ENCODE measurements around the gene GXYLT2. TPM values are rescaled to one million over a fixed set of nuclear protein-coding genes. Genes with fewer than 3 reads are reported as not detected.

The GXYLT2 gene
- total RNA-seq, 2 experiments from 2014 or later = 0.16 to 0.32 TPM

GRCh38 chr3:72968266-72968664 lies 80.4 kb downstream of the GXYLT2 start:
- H3K27ac Mint-ChIP-seq = no peak overlapping the region
- peaks cover 22% of the 10 kb centered on the region for H3K4me1 Mint-ChIP-seq
- H3K4me3 Mint-ChIP-seq = no peak overlapping the region
- H3K27me3 Mint-ChIP-seq = no peaks in the 10 kb centered on the region
- no peaks in the 10 kb centered on the region for H3K36me3 Mint-ChIP-seq
- DNase-seq = no peak
- no peaks in the 10 kb centered on the region for H3K9me3 Mint-ChIP-seq

DNA sequence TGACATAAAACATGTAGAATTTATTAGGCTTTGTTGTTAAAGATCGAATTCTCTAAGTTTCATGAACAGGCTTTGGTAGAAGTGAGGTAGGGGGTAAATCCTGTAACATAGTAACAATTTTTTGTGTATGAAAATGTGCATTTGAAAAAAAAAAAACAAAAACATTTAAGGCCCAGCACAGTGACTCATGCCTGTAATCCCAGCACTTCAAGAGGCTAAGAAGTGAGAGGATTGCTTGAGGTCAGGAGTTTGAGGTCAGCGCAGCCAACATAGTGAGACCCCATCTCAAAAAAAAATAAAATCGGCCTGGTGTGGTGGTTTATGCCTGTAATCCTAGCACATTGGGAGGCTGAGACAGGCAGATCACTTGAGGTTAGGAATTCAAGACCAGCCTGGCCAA lies 81.9 kb downstream of the GXYLT2 start:
- Mint-ChIP-seq H3K4me3 (no peak overlapping the region), H3K36me3 (no peaks in the 10 kb centered on the region), H3K4me1 (peaks cover 24% of the 10 kb centered on the region), H3K9me3 (no peaks in the 10 kb centered on the region), H3K27me3 (no peaks in the 10 kb centered on the region), H3K27ac (no peak overlapping the region)
- DNase-seq = no peak

DNA sequence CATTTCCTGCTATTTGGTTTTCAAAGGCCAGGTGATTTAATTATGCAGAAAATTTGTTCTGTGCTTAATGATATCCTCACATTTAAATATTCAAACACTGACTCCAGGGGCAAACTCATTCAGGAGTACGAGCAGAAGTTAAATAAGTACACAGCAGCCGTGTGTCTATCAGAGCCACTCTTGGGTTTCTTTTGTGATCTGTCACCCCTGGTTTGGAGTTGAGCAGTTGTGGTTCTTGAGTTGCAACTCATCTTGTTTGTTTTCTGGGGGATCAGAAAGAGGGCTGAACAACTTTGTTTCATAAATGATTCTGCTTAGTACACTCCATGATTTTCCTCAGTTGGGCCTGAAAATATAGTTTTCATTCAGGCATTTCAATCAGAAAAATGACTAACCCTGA lies 83.1 kb downstream of the GXYLT2 start:
- Mint-ChIP-seq H3K4me1 (peaks cover 12% of the 10 kb centered on the region), H3K4me3 (no peak overlapping the region), H3K27me3 (no peaks in the 10 kb centered on the region), H3K36me3 (no peaks in the 10 kb centered on the region), H3K27ac (no peak overlapping the region), H3K9me3 (no peaks in the 10 kb centered on the region)
- no peak for DNase-seq

DNA sequence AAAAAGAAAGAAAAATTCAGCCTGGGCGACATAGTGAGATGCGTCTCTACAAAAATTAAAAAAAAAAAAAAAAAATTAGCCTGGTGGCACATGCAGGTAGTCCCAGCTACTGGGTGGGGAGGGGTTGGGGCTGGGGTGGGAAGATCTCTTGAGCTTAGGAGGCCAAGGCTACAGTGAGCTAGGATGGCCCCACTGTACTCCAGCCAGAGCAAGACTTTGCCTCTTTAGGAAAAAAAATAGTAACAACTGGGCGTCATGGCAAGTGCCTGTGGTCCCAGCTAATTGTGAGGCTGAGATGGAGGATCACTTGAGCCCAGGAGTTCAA lies 84.8 kb downstream of the GXYLT2 start:
- Mint-ChIP-seq H3K4me1 (peaks cover 13% of the 10 kb centered on the region), H3K27ac (no peak overlapping the region), H3K4me3 (no peak overlapping the region), H3K27me3 (no peaks in the 10 kb centered on the region), H3K9me3 (no peaks in the 10 kb centered on the region), H3K36me3 (no peaks in the 10 kb centered on the region)
- DNase-seq = no peak

- Mint-ChIP-seq H3K4me3 (no peak overlapping the region), H3K4me1 (peaks cover 13% of the 10 kb centered on the region), H3K9me3 (no peaks in the 10 kb centered on the region), H3K27ac (no peak overlapping the region), H3K27me3 (no peaks in the 10 kb centered on the region), H3K36me3 (no peaks in the 10 kb centered on the region)
- DNase-seq = no peak
Observed at GRCh38 chr3:72973031-72973723, 85.3 kb downstream of the GXYLT2 start.

- Mint-ChIP-seq H3K27me3 (no peaks in the 10 kb centered on the region), H3K27ac (no peak overlapping the region), H3K36me3 (no peaks in the 10 kb centered on the region), H3K4me1 (peaks cover 13% of the 10 kb centered on the region), H3K4me3 (no peak overlapping the region), H3K9me3 (no peaks in the 10 kb centered on the region)
- DNase-seq = no peak
Observed at GRCh38 chr3:72973786-72974185, 85.9 kb downstream of the GXYLT2 start.

- DNase-seq = no peak
- Mint-ChIP-seq H3K9me3 (no peaks in the 10 kb centered on the region), H3K27ac (no peak overlapping the region), H3K4me1 (peaks cover 13% of the 10 kb centered on the region), H3K27me3 (peaks cover 8% of the 10 kb centered on the region), H3K36me3 (no peaks in the 10 kb centered on the region), H3K4me3 (no peak overlapping the region)
Observed at GRCh38 chr3:72974956-72975355, 87.1 kb downstream of the GXYLT2 start.

- Mint-ChIP-seq H3K27ac (no peak overlapping the region), H3K9me3 (no peaks in the 10 kb centered on the region), H3K4me1 (peaks cover 13% of the 10 kb centered on the region), H3K27me3 (peaks cover 10% of the 10 kb centered on the region), H3K36me3 (no peaks in the 10 kb centered on the region), H3K4me3 (no peak overlapping the region)
- DNase-seq = no peak
Observed at GRCh38 chr3:72976281-72976741, 88.5 kb downstream of the GXYLT2 start.

GRCh38 chr3:72977060-72977808 lies 89.4 kb downstream of the GXYLT2 start:
- Mint-ChIP-seq H3K9me3 (no peaks in the 10 kb centered on the region), H3K27me3 (peaks cover 10% of the 10 kb centered on the region), H3K36me3 (no peaks in the 10 kb centered on the region), H3K4me1 (peaks cover 13% of the 10 kb centered on the region), H3K27ac (peak overlapping the region; percentile 51), H3K4me3 (no peak overlapping the region)
- DNase-seq = no peak

- no peak overlapping the region for H3K4me3 Mint-ChIP-seq
- no peak for DNase-seq
- peaks cover 6% of the 10 kb centered on the region for H3K9me3 Mint-ChIP-seq
- H3K36me3 Mint-ChIP-seq = peaks cover 3% of the 10 kb centered on the region
- peaks cover 16% of the 10 kb centered on the region for H3K27me3 Mint-ChIP-seq
- H3K4me1 Mint-ChIP-seq = no peaks in the 10 kb centered on the region
- no peak overlapping the region for H3K27ac Mint-ChIP-seq
Observed at GRCh38 chr3:72982609-72983366, 94.9 kb downstream of the GXYLT2 start.

- Mint-ChIP-seq H3K9me3 (peaks cover 6% of the 10 kb centered on the region), H3K27me3 (peaks cover 6% of the 10 kb centered on the region), H3K4me3 (no peak overlapping the region), H3K4me1 (no peaks in the 10 kb centered on the region), H3K36me3 (peaks cover 3% of the 10 kb centered on the region), H3K27ac (no peak overlapping the region)
- DNase-seq = no peak
Observed at GRCh38 chr3:72985576-72985975, 97.7 kb downstream of the GXYLT2 start.

DNA sequence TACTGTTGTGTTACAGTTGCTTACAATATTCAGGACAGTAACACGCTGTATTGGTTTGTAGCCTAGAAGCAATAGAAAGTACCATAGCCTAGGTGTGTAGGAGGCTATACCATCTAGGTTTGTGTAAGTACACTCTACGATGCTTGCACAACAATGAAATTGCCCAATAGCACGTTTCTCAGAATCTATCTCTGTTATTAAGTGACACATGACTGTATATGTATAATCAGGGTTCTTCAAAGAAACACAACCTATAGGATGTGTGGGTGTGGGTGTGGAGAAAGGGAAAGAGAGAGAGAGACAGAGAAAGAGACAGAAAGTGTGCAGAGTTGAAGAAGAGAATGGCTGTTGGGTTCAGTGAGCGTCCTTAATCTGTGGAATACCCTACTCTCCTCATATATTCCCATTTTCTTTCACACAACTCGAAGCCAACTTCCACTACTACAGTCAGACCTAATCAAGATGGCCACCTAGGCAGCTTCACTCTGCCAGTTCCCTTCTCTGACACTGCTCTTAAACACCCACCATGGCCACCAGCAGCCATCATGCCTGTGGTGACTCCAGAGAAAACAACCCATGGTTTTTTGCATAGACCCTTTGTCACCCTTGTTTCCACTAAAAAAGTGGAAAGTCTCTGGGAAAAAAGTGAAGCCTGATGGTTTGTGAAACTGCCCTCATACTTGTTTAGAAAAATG lies 103.0 kb downstream of the GXYLT2 start:
- Mint-ChIP-seq H3K27ac (no peak overlapping the region), H3K36me3 (peaks cover 3% of the 10 kb centered on the region), H3K4me1 (peaks cover 6% of the 10 kb centered on the region), H3K27me3 (no peaks in the 10 kb centered on the region), H3K4me3 (no peak overlapping the region), H3K9me3 (peaks cover 2% of the 10 kb centered on the region)
- no peak for DNase-seq

GRCh38 chr3:72991522-72991921 lies 103.7 kb downstream of the GXYLT2 start:
- Mint-ChIP-seq H3K27ac (no peak overlapping the region), H3K36me3 (no peaks in the 10 kb centered on the region), H3K27me3 (no peaks in the 10 kb centered on the region), H3K9me3 (no peaks in the 10 kb centered on the region), H3K4me3 (no peak overlapping the region), H3K4me1 (peaks cover 6% of the 10 kb centered on the region)
- no peak for DNase-seq

DNA sequence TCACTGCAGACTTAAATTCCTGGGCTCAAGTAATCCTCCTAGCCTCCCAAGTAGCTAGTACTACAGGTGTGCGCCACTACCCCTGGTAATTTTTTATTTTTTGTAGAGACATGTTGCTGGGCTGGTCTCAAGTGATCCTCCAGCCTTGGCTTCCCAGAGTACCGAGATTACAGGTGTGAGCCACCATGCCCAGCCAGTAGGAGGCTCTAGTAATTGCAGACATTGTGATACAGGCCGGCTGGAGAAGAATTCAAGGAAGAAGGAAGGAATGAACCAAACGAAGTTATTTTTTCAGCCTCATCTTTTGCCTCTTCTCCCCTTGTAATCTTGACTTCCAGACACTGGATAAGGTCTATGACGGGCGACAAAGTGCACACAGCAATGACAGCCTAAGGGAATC lies 105.5 kb downstream of the GXYLT2 start:
- Mint-ChIP-seq H3K27ac (no peak overlapping the region), H3K4me3 (no peak overlapping the region), H3K27me3 (no peaks in the 10 kb centered on the region), H3K36me3 (peaks cover 6% of the 10 kb centered on the region), H3K4me1 (peaks cover 9% of the 10 kb centered on the region), H3K9me3 (no peaks in the 10 kb centered on the region)
- DNase-seq = no peak

GRCh38 chr3:72995337-72995736 lies 107.5 kb downstream of the GXYLT2 start:
- H3K27ac Mint-ChIP-seq = no peak overlapping the region
- H3K27me3 Mint-ChIP-seq = no peaks in the 10 kb centered on the region
- no peaks in the 10 kb centered on the region for H3K9me3 Mint-ChIP-seq
- peaks cover 22% of the 10 kb centered on the region for H3K36me3 Mint-ChIP-seq
- H3K4me3 Mint-ChIP-seq = peak overlapping the region; percentile 34
- H3K4me1 Mint-ChIP-seq = peaks cover 24% of the 10 kb centered on the region
- DNase-seq = no peak

All from activated naive CD8-positive, alpha-beta T cell treated with anti-CD3 and anti-CD28 coated beads for 36 hours (primary cell).